Activated T-cell treated with anti-CD3 and anti-CD28 coated beads, Interleukin-2, amount 50 U/mL, for 4 hours (primary cell): ENCODE measurements around the gene ABLIM3. TPM values are rescaled to one million over a fixed set of nuclear protein-coding genes. Genes with fewer than 3 reads are reported as not detected.
"Not testable (repeated sequence)": the region's sequence is repeated elsewhere in the genome, so short reads cannot be mapped to it uniquely, and the experiment has no call there.

Experiments used
- ATAC-seq, 2 donors: fragments of 200-7000 bp; cut with Tn5 transposase; one replicate each; pipeline ENCODE4 v1.10.0; 2021
- DNase-seq: peaks from one replicate; pipeline ENCODE4 v3.0.0-alpha.2; 2020
- H3K27me3 Mint-ChIP-seq: one replicate; pipeline ENCODE4 v1.8.0; 2021; ENCODE audit warnings: low read depth, mixed read lengths
- H3K36me3 Mint-ChIP-seq: one replicate; pipeline ENCODE4 v1.8.0; 2022; ENCODE audit warnings: mixed read lengths; ENCODE audit not compliant: insufficient read depth
- H3K4me1 Mint-ChIP-seq: one replicate; pipeline ENCODE4 v1.8.0; 2021; ENCODE audit warnings: low read depth, mixed read lengths
- H3K4me3 Mint-ChIP-seq: one replicate; pipeline ENCODE4 v1.8.0; 2021; ENCODE audit warnings: mild to moderate bottlenecking, moderate library complexity, mixed read lengths
- H3K9me3 Mint-ChIP-seq: one replicate; pipeline ENCODE4 v1.8.0; 2021; ENCODE audit warnings: mixed read lengths
- total RNA-seq, 3 donors: library from RNA; stranded (reverse); gene quantifications; one replicate each; pipeline ENCODE4 v1.2.1, GENCODE V29; 2021

ABLIM3 gene
- total RNA-seq, 3 donors from 2014 or later: 0.10 to 0.24 (median 0.24) TPM

GRCh38 chr5:149268928-149269557 lies 127.8 kb downstream of the ABLIM3 start:
- ATAC-seq (peak in 1 of 2 donors; percentile 38), DNase-seq (no peak)
- peaks cover 35% of the 10 kb centered on the region for H3K27me3 Mint-ChIP-seq
- peaks cover 13% of the 10 kb centered on the region for H3K4me1 Mint-ChIP-seq
- H3K4me3 Mint-ChIP-seq: no peak overlapping the region
- no peaks in the 10 kb centered on the region for H3K36me3 Mint-ChIP-seq
- H3K9me3 Mint-ChIP-seq: peaks cover 4% of the 10 kb centered on the region

GRCh38 chr5:149271195-149271715 lies 130.0 kb downstream of the ABLIM3 start:
- peaks cover 4% of the 10 kb centered on the region for H3K9me3 Mint-ChIP-seq
- peaks cover 43% of the 10 kb centered on the region for H3K27me3 Mint-ChIP-seq
- H3K36me3 Mint-ChIP-seq: no peaks in the 10 kb centered on the region
- H3K4me1 Mint-ChIP-seq: peaks cover 6% of the 10 kb centered on the region
- peak overlapping the region; percentile 65 for H3K4me3 Mint-ChIP-seq
- DNase-seq (no peak), ATAC-seq (no peak)

GRCh38 chr5:149271716-149272563 lies 130.6 kb downstream of the ABLIM3 start, which contains the start of gene AFAP1L1:
Gene AFAP1L1 (plus strand): TSS chr5:149271859. CDS start chr5:149271969, 110 bp downstream.
- no peaks in the 10 kb centered on the region for H3K36me3 Mint-ChIP-seq
- peak within 1 kb of the TSS; percentile 82 for H3K4me3 Mint-ChIP-seq
- peaks cover 43% of the 10 kb centered on the region for H3K27me3 Mint-ChIP-seq
- H3K9me3 Mint-ChIP-seq: peaks cover 4% of the 10 kb centered on the region
- ATAC-seq (peak; percentile 66 to 70), DNase-seq (peak; percentile 9)
- peaks cover 6% of the 10 kb centered on the region for H3K4me1 Mint-ChIP-seq

- H3K9me3 Mint-ChIP-seq, DNase-seq, H3K36me3 Mint-ChIP-seq, H3K4me1 Mint-ChIP-seq, ATAC-seq: not testable (repeated sequence)
- Mint-ChIP-seq H3K4me3 (peak overlapping the region; percentile 9), H3K27me3 (peaks cover 45% of the 10 kb centered on the region)
Observed at GRCh38 chr5:149272781-149273180, 131.5 kb downstream of the ABLIM3 start.

- ATAC-seq: no peak
- H3K4me3 Mint-ChIP-seq: peak overlapping the region; percentile 9
- peaks cover 4% of the 10 kb centered on the region for H3K9me3 Mint-ChIP-seq
- peaks cover 49% of the 10 kb centered on the region for H3K27me3 Mint-ChIP-seq
- H3K36me3 Mint-ChIP-seq: no peaks in the 10 kb centered on the region
- H3K4me1 Mint-ChIP-seq: peaks cover 6% of the 10 kb centered on the region
- DNase-seq: no peak
Observed at GRCh38 chr5:149273237-149273636, 131.9 kb downstream of the ABLIM3 start.

- H3K4me1 Mint-ChIP-seq: peaks cover 6% of the 10 kb centered on the region
- ATAC-seq (no peak), DNase-seq (no peak)
- peaks cover 3% of the 10 kb centered on the region for H3K9me3 Mint-ChIP-seq
- peaks cover 51% of the 10 kb centered on the region for H3K27me3 Mint-ChIP-seq
- no peaks in the 10 kb centered on the region for H3K36me3 Mint-ChIP-seq
- H3K4me3 Mint-ChIP-seq: no peak overlapping the region
Observed at GRCh38 chr5:149273950-149274349, 132.7 kb downstream of the ABLIM3 start.

- ATAC-seq (no peak), DNase-seq (no peak)
- Mint-ChIP-seq H3K36me3 (no peaks in the 10 kb centered on the region), H3K9me3 (no peaks in the 10 kb centered on the region), H3K27me3 (peaks cover 50% of the 10 kb centered on the region), H3K4me3 (no peak overlapping the region), H3K4me1 (peaks cover 6% of the 10 kb centered on the region)
Observed at GRCh38 chr5:149274939-149275338, 133.6 kb downstream of the ABLIM3 start.

GRCh38 chr5:149277801-149278200 lies 136.5 kb downstream of the ABLIM3 start:
- ATAC-seq (no peak), DNase-seq (no peak)
- Mint-ChIP-seq H3K36me3 (no peaks in the 10 kb centered on the region), H3K4me3 (no peak overlapping the region), H3K27me3 (peaks cover 38% of the 10 kb centered on the region), H3K9me3 (no peaks in the 10 kb centered on the region), H3K4me1 (no peaks in the 10 kb centered on the region)

GRCh38 chr5:149278451-149279210 lies 137.3 kb downstream of the ABLIM3 start:
- Mint-ChIP-seq H3K27me3 (peaks cover 30% of the 10 kb centered on the region), H3K4me1 (no peaks in the 10 kb centered on the region), H3K36me3 (no peaks in the 10 kb centered on the region), H3K4me3 (no peak overlapping the region), H3K9me3 (no peaks in the 10 kb centered on the region)
- ATAC-seq (no peak), DNase-seq (no peak)

GRCh38 chr5:149279661-149280060 lies 138.4 kb downstream of the ABLIM3 start:
- H3K4me1 Mint-ChIP-seq: no peaks in the 10 kb centered on the region
- ATAC-seq: no peak
- no peaks in the 10 kb centered on the region for H3K36me3 Mint-ChIP-seq
- no peak overlapping the region for H3K4me3 Mint-ChIP-seq
- H3K27me3 Mint-ChIP-seq: peaks cover 25% of the 10 kb centered on the region
- H3K9me3 Mint-ChIP-seq: no peaks in the 10 kb centered on the region
- no peak for DNase-seq

- peaks cover 25% of the 10 kb centered on the region for H3K27me3 Mint-ChIP-seq
Observed at GRCh38 chr5:149280124-149280523, 138.8 kb downstream of the ABLIM3 start.

GRCh38 chr5:149280802-149281201 lies 139.5 kb downstream of the ABLIM3 start:
- no peak for ATAC-seq
- Mint-ChIP-seq H3K27me3 (peaks cover 19% of the 10 kb centered on the region), H3K4me3 (no peak overlapping the region), H3K9me3 (no peaks in the 10 kb centered on the region), H3K36me3 (no peaks in the 10 kb centered on the region), H3K4me1 (no peaks in the 10 kb centered on the region)
- no peak for DNase-seq

More at GRCh38 chr5:149280124-149280523, 138.8 kb downstream of the ABLIM3 start:
- no peaks in the 10 kb centered on the region for H3K9me3 Mint-ChIP-seq
- DNase-seq: no peak
- H3K4me3 Mint-ChIP-seq: no peak overlapping the region
- H3K36me3 Mint-ChIP-seq: no peaks in the 10 kb centered on the region
- no peak for ATAC-seq
- H3K4me1 Mint-ChIP-seq: no peaks in the 10 kb centered on the region

- Mint-ChIP-seq H3K9me3 (no peaks in the 10 kb centered on the region), H3K27me3 (peaks cover 16% of the 10 kb centered on the region), H3K36me3 (no peaks in the 10 kb centered on the region), H3K4me3 (no peak overlapping the region), H3K4me1 (no peaks in the 10 kb centered on the region)
- no peak for ATAC-seq
- DNase-seq: no peak
Observed at GRCh38 chr5:149282027-149282965, 141.0 kb downstream of the ABLIM3 start.
